SK-N-SH treated with all-trans-retinoic acid at 6 μM for 48 hours (cell line): ENCODE results near the gene SIPA1.

Experiments used
- ATAC-seq: fragments of 200-7000 bp; cut with Tn5 transposase; 3 replicates; pipeline ENCODE4 v1.9.1; 2020; ENCODE audit warnings: mild to moderate bottlenecking, moderate library complexity
- ARNTL ChIP-seq: fragments of 450-650 bp; formaldehyde crosslinking; IDR thresholded peaks from 2 replicates; pipeline ENCODE4 v1.5.0; 2020; ENCODE audit warnings: low read depth, mild to moderate bottlenecking, moderate library complexity, borderline replicate concordance
- BACH2 ChIP-seq: fragments of 250-450 bp; sonication (Bioruptor Pico); IDR thresholded peaks from 2 replicates; pipeline ENCODE4 v1.9.0; 2021; ENCODE audit warnings: mild to moderate bottlenecking, borderline replicate concordance
- CREB5 ChIP-seq: fragments of 250-450 bp; sonication (Bioruptor Pico); IDR thresholded peaks from 2 replicates; pipeline ENCODE4 v1.5.1; 2020; ENCODE audit warnings: low read depth, mild to moderate bottlenecking, moderate library complexity
- CSDC2 ChIP-seq: fragments of 250-450 bp; sonication (Bioruptor Pico); IDR thresholded peaks from 2 replicates; pipeline ENCODE4 v1.5.0; 2020; ENCODE audit warnings: mild to moderate bottlenecking, moderate library complexity
- CSRNP3 ChIP-seq: fragments of 250-450 bp; sonication (Bioruptor Pico); IDR thresholded peaks from 2 replicates; pipeline ENCODE4 v1.5.1; 2021; ENCODE audit warnings: mild to moderate bottlenecking, moderate library complexity
- ESRRG ChIP-seq: fragments of 250-450 bp; sonication (Bioruptor Pico); IDR thresholded peaks from 2 replicates; pipeline ENCODE4 v1.6.1; 2021; ENCODE audit warnings: mild to moderate bottlenecking
- GLIS3 ChIP-seq: fragments of 250-450 bp; sonication (Bioruptor Pico); IDR thresholded peaks from 2 replicates; pipeline ENCODE4 v1.5.0; 2020; ENCODE audit warnings: mild to moderate bottlenecking, moderate library complexity
- ISL1 ChIP-seq: fragments of 250-450 bp; sonication (Bioruptor Pico); IDR thresholded peaks from 2 replicates; pipeline ENCODE4 v2.1.2; 2022; ENCODE audit warnings: mild to moderate bottlenecking, moderate library complexity
- OSR1 ChIP-seq: fragments of 250-450 bp; sonication (Bioruptor Pico); IDR thresholded peaks from 2 replicates; pipeline ENCODE4 v1.8.0; 2022; ENCODE audit warnings: moderate library complexity, mild to moderate bottlenecking, inconsistent platforms
- PATZ1 ChIP-seq: fragments of 250-450 bp; sonication (Bioruptor Pico); IDR thresholded peaks from 2 replicates; pipeline ENCODE4 v1.8.0; 2020; ENCODE audit warnings: mild to moderate bottlenecking, moderate library complexity, borderline replicate concordance
- POU6F1 ChIP-seq: fragments of 250-450 bp; sonication (Bioruptor Pico); IDR thresholded peaks from 2 replicates; pipeline ENCODE4 v1.8.0; 2021; ENCODE audit warnings: low read depth, mild to moderate bottlenecking, moderate library complexity, borderline replicate concordance
- PPARA ChIP-seq: fragments of 250-450 bp; sonication (Bioruptor Pico); IDR thresholded peaks from 2 replicates; pipeline ENCODE4 v1.5.0; 2020; ENCODE audit warnings: mild to moderate bottlenecking, borderline replicate concordance
- RARB ChIP-seq: fragments of 250-450 bp; sonication (Bioruptor Pico); IDR thresholded peaks from 2 replicates; pipeline ENCODE4 v1.8.0; 2021; ENCODE audit warnings: mild to moderate bottlenecking, moderate library complexity
- SNAI2 ChIP-seq: fragments of 250-450 bp; sonication (Bioruptor Pico); IDR thresholded peaks from 2 replicates; pipeline ENCODE4 v1.5.0; 2020; ENCODE audit warnings: mild to moderate bottlenecking, moderate library complexity
- TCF4 ChIP-seq: fragments of 250-450 bp; sonication (Bioruptor Pico); IDR thresholded peaks from 2 replicates; pipeline ENCODE4 v1.8.0; 2021; ENCODE audit warnings: mild to moderate bottlenecking, moderate library complexity, borderline replicate concordance
- TOX ChIP-seq: fragments of 250-450 bp; sonication (Bioruptor Pico); IDR thresholded peaks from 2 replicates; pipeline ENCODE4 v1.8.0; 2021; ENCODE audit warnings: mild to moderate bottlenecking, moderate library complexity, borderline replicate concordance
- TSHZ2 ChIP-seq: fragments of 250-450 bp; sonication (Bioruptor Pico); IDR thresholded peaks from 2 replicates; pipeline ENCODE4 v1.5.0; 2020; ENCODE audit warnings: mild to moderate bottlenecking, moderate library complexity
- ZC3H10 ChIP-seq: fragments of 250-450 bp; sonication (Bioruptor Pico); IDR thresholded peaks from 2 replicates; pipeline ENCODE4 v1.5.1; 2021; ENCODE audit warnings: mild to moderate bottlenecking, moderate library complexity
- ZFP3 ChIP-seq: fragments of 250-450 bp; sonication (Bioruptor Pico); IDR thresholded peaks from 2 replicates; pipeline ENCODE4 v1.5.0; 2020; ENCODE audit warnings: mild to moderate bottlenecking, moderate library complexity
- ZFP30 ChIP-seq: fragments of 450-650 bp; formaldehyde crosslinking; IDR thresholded peaks from 2 replicates; pipeline ENCODE4 v1.5.0; 2022; ENCODE audit warnings: mild to moderate bottlenecking, moderate library complexity
- ZNF565 ChIP-seq: fragments of 450-650 bp; formaldehyde crosslinking; conservative IDR thresholded peaks from 2 replicates; pipeline ENCODE4 v1.5.0; 2020; ENCODE audit warnings: low read depth, mild to moderate bottlenecking, moderate library complexity
- ZNF70 ChIP-seq: fragments of 450-650 bp; formaldehyde crosslinking; IDR thresholded peaks from 2 replicates; pipeline ENCODE4 v1.5.0; 2020; ENCODE audit warnings: mild to moderate bottlenecking, moderate library complexity
- ZNF8 ChIP-seq: fragments of 450-650 bp; formaldehyde crosslinking; IDR thresholded peaks from 2 replicates; pipeline ENCODE4 v1.5.0; 2020; ENCODE audit warnings: mild to moderate bottlenecking, moderate library complexity

Gene SIPA1

GRCh38 chr11:65653229-65654225 lies 15.6 kb downstream of the SIPA1 start:
- peak; percentile 3 for ATAC-seq
- TF ChIP-seq ARNTL (no peak), ZC3H10 (CRISPR knock-in tag) (0 out of 2 replicates have a peak, but pooled peaks have one; percentile 11), TCF4 (no peak), ZNF565 (CRISPR knock-in tag) (0 out of 2 replicates have a peak, but pooled peaks have one; percentile 41), ESRRG (no peak), CSRNP3 (CRISPR knock-in tag) (no peak), TOX (no peak), BACH2 (CRISPR knock-in tag) (no peak), GLIS3 (CRISPR knock-in tag) (no peak), ZNF70 (CRISPR knock-in tag) (no peak), POU6F1 (no peak), ZFP3 (CRISPR knock-in tag) (no peak), CREB5 (CRISPR knock-in tag) (no peak; the same call in 1 of the 2 replicates), ZFP30 (CRISPR knock-in tag) (no peak), ZNF8 (CRISPR knock-in tag) (0 out of 2 replicates have a peak, but pooled peaks have one; percentile 21), OSR1 (CRISPR knock-in tag) (no peak), ISL1 (no peak), PATZ1 (CRISPR knock-in tag) (no peak), RARB (no peak), PPARA (peak; percentile 71; the same call in 1 of the 2 replicates), TSHZ2 (CRISPR knock-in tag) (no peak), SNAI2 (CRISPR knock-in tag) (no peak), CSDC2 (no peak)
